HG03095 (cell line): Measurements from ENCODE around the gene BPIFA1.

ENCODE experiments used
- ATAC-seq: cut with Tn5 transposase; IDR thresholded peaks from one replicate; pipeline ENCODE4 v1.9.1; 2021; ENCODE audit warnings: moderate library complexity; ENCODE audit not compliant: unreplicated experiment

Gene BPIFA1

DNA sequence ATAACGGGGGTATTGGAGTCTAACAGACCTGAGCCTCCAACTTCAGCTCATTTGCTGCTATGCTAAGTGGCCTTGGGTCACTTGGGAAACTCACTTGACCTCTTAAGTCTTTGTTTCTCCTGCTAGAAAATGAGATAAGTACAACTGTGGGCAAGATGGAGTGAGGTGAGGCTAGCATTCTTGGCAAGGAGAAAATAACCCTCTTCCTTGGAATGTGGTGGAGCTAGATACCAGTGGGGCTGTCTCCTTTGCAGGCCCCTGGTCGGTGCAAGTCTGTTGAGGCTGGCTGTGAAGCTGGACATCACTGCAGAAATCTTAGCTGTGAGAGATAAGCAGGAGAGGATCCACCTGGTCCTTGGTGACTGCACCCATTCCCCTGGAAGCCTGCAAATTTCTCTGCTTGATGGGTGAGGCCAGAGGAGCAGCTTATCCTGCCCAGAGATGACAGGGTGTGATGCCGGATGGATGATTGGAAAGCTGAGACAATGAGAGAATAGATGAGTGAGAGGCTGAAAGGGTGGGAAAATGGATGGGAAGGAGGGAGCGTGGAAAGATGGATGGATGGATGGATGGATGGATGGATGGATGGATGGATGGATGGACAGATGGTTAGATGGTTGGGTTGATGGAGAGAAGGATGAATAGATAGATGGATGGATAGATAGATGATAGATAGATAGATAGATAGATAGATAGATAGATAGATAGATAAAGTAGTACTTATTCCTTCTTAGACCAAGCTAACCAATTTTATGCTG is 4.4 kb downstream of the BPIFA1 start:
- no peak for ATAC-seq

DNA sequence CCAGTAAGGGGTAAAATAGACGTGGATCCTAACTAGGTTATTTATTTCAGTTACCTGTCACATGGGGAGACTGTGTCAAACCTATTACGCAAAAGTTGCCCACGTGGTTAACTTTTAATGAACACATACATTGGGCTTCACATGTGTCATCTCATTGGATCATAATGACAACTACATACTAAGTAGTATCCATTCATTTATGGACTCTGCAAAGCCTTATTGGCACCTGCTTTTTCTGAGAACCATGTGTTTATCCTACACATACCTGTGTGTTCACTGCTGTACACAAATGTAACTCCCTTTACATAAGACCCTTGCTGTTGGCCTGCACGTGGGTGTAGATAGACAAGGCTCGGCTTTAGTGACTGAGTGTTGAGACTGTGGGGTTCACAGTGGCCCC is 5.1 kb downstream of the BPIFA1 start:
- no peak for ATAC-seq

DNA sequence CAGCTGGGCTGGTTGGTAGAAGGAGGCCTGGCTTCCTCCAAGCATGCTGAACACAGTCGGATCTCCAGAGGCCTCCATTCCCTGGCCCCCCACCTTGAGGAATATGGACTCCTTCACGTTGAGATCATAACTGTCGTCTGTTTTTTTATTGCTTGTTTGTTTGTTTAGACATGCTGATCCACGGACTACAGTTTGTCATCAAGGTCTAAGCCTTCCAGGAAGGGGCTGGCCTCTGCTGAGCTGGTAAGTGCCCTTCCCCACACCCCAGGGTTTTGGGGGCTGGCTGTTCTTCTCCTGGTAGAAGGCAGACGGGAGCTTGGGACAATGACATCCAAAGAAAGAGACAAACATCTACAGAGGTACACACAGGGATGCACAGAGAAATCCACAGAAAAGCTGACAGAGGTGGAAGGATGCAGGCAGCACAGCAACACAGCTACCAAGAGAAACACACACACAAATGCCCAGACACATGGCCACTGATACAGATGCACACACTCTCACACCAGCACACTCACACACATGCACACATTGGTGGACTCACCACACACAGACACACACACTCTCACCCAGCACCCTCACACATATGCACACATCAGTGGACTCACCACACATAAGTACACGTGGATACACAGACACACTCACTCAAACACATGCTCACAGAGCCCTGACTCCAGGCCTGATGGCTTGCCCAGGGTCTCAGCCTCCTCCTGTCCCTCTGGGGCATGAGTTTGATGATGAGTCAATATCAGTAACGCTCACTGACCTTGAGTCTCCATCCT is 6.7 kb downstream of the BPIFA1 start:
- no peak for ATAC-seq

DNA sequence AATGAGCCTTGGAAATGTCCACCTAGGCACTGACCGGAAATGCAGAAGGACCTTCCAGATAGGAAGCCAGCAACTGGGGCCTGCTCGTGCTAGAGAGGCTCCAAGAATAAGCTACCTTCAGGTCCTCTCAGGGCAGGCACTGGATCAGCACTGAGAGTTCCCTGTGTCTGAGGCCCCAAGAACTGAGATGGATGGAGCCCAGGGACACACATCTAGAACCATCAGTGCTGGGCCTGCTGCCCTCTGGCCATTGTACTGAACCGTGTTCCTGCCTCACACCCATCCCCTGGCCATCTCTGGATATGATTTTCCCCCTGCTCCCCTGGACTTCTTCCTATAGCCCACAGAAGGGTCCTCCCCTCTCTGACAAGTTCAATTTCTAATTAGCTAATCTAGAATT is 10.3 kb downstream of the BPIFA1 start:
- ATAC-seq = no peak

DNA sequence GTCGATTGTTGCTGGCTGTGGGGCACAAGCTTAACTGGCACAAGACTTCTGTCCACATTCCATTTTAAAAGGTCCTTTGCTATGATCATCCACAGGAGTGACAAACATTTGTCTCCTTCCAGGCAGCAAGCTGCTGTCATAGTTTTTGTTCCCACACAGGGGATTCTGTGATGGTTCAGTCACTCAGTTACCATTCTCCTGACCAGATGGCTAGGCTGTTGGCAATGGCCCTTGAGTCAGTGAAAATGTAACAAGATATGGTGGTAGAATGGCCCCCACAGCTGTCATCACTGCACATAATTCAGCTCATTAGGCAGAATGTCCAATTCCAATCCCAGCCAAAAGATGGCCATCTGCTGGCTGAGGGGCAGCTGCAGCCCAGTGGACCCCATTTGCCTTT is 13.7 kb downstream of the BPIFA1 start:
- no peak for ATAC-seq

DNA sequence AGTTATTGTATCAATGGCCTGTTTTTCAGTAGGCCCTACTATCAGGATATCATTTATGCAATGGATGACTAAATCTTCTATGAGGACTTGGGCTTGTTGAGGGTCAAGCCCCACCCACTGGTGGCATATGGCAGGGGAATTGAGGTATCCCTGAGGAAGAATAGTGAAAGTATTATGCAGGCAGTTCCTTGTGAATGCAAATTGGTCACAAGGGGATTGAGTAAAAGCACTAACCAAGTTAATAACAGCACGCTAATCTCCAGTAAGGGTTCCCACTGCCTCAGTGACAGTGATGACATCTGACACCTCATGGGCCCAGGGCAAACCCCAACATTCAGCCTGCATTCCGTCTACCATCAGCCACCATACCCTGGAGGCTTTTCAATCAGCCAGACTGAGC is 14.9 kb downstream of the BPIFA1 start:
- no peak for ATAC-seq

DNA sequence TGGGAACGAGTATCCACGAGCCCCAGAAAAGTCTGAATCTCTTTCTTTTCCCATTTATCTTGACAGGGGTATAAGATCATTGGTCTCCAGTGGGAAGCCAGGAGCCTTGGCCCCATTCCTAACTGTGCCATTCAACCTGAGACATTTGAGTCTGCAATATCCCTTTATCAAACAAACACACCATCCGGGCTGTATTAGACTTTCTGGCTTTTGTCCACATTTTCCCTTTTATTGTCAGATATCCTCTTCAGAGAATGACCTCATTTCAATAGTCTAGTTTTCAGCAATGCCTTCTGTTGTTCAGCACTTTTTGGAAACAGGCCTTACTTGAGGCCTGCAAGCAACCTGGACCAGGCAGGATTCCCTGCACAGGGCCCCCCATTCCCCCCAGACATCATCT is 15.7 kb downstream of the BPIFA1 start:
- ATAC-seq = no peak

DNA sequence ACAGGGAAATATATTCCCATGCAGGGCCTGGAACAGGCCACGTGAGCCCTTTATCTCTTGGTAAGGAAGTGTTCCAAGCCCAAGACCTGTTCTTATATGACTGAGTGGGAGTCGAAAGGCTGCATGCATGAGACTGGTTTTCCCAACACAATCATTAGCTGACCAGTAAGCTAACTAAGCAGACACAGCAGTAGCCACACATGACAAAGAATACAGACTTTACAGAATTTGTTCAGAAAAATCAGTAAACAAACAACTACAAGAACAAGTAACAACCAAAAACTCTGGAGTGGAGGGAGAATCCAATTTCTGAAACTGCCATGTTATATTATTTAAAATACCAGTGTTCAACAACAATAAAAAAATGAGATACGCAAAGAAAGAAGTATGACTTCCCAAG is 16.7 kb downstream of the BPIFA1 start:
- no peak for ATAC-seq

DNA sequence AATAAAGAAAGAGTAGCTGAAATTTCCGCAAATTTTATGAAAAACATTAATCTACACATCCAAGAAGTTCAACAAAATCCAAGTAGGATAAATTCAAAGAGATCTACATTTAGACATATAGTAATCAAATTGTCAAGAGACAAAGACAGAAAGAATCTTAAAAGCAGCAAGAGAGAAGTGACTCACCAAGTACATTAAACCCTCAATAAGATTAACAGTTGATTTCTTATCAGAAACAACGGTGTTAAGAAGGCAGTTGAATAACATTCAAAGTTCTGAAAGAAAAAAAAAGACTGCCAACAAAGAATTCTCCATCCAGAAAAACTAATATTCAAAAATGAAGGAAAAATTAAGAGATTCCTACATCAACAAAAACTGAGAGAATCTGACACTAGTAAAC is 19.2 kb downstream of the BPIFA1 start:
- no peak for ATAC-seq

DNA sequence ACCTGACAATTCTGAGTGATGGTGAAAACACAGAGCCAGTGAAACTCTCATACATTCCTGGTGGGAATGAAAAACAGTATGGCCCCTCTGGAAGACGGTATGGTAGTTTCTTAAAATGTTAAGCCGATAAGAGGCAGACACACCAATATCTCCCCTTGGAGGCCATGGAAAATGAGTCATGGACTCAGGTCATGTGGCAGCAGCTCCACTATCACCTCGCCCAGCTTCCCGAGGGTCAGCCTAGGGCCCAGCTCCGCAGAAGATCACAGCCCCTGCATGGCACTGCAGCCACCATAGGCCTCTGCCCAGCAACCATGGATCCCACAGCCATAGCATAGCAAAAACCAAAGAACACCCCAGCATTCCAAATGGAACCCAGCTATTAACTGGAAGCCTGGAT is 21.4 kb downstream of the BPIFA1 start:
- no peak for ATAC-seq

DNA sequence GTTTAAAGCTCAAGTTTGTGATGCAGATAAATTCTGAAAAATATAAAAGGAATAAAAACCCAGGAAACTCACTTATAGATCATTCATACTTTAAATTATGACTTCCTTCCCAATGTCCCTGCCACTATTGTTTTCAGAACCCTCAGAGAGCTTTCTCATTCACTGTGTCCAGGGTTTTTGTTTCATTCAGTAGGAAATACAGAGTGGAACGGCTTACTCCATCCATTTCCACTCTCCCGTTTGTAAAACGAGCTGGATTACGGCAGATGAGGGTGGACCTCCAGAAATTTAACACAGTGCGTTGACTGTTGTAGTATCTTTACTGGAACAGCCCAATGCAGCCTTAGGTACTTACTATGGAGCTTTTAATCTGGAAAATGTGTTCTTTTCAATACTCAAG is 23.6 kb downstream of the BPIFA1 start:
- ATAC-seq = no peak

DNA sequence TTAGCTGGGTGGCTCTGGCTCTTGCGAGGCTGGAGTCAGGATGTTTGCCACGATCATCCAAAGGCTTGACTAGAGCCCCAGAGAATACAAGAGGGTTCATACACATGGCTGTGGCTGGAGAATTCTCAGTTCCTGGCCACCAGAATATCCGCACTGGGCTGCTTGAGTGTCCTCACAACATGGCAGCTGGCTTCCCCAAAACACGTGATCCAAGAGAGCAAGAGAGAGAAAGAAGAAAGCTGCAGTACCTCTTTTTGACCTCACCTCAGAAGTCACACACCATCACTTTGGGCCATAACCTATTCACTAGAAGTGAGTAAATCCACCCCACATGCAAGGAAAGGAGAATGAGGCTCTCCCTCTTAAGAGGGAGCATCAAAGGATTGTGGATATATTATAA is 25.7 kb downstream of the BPIFA1 start:
- no peak for ATAC-seq

DNA sequence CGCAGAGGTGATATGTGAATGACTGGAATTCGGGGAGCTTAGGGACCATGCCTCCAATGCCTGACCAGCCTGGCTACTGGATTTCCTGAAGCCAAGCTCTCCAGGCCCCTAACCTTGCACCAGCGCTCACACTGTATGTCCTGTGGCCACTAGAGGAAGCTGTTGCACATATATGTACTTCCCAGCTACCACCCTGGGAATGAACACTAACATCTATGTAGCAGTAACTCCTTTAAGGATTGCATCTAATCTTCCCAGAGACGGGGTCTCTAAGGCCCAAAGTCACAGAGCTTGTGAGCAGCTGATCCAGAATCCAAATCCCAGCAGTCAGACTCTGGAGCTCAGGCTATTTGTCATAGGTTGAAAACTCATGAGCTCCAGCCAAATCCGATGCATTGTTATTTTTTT is 26.9 kb downstream of the BPIFA1 start:
- ATAC-seq = no peak

DNA sequence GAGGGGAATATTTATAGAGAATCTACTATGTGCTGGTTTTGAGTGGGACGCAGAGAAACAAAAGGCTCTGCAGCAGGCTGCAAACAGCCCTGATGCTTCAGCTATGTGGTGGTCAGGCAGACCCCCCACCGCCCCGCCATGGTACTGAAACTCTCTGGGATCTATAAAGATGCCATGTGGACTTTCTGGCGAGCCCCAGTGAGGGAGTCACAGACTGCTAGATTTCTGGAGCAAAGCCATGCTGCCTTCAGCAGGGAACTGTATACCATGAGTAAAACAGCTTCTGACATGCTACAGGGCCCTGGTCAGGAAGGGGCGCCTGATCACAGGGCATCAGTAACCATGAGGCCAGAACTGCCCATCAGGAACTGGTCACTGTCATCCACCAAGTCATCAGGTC is 28.0 kb downstream of the BPIFA1 start:
- no peak for ATAC-seq

DNA sequence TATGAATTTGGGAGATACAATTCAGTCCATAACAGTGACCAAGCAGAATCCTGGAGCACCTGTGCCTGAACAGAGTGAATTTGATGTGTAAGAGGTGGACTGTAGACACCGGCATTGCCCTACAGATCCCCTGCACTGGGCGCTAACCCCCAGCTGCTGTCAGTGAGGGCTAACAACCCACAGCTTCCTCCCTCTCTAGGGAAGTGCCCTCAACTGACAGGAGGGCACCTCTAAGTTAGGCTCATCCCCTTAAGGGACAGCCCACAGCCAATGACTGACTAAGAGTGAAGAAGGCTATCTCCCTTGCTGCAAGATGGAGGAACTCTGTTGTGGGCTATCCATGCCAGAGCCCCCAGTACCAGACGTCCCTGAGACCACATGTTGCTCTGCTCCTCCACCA is 31.9 kb downstream of the BPIFA1 start:
- no peak for ATAC-seq

DNA sequence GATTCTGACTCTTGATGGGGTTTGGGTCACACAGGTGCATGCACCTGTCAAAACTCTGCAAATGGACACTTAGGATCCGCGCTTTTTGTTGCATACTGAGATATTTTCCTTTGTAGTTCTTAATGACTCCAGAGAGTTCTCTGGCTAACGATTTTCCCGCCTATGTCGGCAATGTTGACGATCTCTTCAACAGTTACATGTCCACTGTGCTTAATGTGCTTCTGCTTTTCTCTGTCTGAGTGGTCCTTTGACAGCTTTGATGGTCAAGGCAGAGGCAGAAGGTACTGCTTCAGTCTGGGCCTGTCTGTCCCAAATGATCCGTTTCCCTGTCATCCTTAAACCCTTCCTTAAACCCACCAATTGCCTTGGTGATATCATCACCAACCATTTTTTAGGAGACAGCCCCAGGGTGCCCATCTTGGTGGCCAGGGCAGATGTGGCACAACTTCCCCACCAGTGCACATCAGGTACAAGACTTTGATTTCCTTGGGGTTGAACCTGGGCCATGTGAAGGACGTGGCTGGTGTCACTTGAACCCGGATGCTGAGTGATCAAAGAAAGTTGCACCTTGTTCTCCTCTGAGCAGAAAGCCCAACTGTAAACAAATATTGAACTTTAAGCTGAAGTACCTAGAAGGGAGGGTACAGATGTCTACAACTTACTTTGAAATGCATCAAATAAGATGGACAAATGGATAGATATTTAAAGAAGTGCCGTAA is 36.5 kb downstream of the BPIFA1 start:
- ATAC-seq = no peak

DNA sequence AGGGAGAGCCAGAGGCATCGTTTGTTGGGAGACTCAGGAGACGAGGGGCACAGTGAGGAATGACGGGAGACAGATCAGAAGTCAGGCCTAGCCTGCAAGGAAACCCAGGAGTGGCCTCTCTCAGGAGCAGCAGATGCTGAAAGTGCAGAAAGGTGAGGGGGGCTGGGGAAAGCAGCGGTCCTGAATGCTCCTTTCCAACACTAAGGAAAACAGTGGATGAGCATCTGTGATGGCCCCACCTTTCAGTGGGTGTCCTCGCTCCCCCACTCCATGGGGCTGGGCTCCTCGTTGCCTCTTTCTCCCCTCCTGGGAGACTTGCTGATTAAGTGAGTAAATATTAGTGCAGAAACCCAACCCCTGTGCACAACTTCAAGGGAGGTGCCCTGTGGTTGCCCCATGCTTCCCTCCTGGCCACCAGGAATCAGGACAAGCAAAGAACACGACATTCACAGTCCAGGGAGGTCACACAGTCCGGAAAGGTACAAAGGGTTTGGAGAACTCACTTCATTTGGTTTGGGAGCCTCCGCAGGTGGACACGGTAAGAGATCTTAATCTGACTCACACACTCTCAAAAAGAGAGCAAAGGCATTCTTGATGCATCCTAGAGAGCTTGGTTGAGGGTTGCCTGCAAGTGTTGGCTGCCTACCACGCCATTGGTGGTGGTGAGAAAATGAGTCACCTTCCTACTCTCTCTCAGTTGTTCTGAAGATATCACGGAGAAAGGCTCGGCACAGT is 37.5 kb downstream of the BPIFA1 start:
- ATAC-seq = no peak

DNA sequence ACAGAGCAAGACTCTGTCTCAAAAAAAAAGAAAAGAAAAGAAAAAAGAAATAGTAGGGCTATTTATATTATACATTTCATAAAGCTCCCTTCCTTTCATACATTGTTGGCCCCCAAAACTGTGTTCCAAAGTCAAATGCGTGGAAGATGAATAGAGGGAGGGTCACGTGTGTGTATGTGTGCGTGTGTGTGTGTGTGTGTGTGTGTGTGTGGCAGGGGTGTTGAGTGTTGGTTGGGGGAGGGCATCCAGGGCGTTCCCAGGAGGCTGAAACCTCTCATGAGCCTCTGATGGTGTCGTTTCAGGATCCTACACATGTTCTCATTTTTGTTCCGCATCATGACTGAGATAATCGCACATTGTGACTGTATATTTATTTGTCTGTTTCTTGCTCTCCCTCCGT is 39.4 kb downstream of the BPIFA1 start:
- ATAC-seq = no peak

DNA sequence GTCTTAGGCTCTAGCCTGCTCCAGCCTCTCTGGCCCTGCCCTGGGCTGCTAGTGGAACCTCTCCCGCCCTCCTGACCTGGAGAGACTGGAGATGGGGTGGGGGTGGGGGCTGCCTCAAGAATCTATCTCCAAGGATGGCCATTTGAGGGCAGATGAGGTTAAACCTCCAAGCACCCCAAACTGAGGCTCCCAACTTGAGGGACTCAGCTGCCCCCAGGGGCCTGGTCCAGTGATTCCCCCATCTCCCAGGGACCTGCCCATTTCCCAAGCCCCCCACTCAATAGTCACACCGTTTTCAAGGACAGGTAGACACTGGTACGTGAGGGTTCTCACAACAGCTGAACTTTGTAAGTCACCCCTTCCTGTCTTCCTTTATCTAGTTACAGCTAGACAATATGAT is 40.1 kb downstream of the BPIFA1 start:
- ATAC-seq = no peak

DNA sequence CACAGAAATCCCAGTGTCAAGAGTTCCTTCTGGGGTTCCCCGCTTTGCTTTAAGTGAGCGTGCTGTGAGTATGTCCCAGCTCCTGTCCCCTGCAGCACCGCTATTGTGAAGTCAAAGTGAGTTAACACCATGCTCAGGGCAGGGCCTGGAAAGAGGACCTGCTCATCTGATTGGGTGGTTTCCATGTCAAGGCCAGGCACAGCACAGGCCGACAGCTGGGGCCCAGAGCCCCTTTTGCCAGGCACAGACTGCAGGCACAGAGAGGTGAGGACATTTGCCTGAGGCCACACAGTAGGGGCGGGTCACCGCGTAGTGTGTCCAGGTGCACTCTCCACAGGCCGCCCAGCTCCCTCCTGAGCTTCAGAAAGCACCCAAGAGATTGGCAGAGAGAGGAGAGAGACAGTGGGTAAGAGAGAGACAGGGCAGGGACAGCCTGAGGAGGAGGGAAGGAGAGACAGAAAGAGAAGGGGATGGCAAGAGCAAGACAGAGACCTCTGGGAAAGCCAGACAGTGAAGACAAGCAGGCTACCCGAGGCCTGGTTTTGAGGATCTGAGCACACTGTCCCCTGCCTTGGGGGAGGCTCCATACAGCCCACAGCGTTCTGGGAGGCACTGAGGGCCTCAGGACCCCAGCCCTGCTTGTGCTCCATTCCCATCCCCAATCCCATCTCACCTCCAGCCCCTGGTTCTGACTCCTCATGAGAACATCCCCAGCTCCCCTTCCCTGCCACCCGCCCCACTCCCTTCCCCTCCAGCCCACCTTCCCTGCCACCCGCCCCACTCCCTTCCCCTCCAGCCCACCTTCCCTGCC is 40.7 kb downstream of the BPIFA1 start:
- ATAC-seq = no peak
